Stromal cell of bone marrow (primary cell): ENCODE measurements around the gene PODXL2.

ENCODE experiments used
- DNase-seq: peaks from one replicate; pipeline ENCODE4 v3.0.0-alpha.2; 2012; ENCODE audit warnings: low read depth

PODXL2 gene

DNA sequence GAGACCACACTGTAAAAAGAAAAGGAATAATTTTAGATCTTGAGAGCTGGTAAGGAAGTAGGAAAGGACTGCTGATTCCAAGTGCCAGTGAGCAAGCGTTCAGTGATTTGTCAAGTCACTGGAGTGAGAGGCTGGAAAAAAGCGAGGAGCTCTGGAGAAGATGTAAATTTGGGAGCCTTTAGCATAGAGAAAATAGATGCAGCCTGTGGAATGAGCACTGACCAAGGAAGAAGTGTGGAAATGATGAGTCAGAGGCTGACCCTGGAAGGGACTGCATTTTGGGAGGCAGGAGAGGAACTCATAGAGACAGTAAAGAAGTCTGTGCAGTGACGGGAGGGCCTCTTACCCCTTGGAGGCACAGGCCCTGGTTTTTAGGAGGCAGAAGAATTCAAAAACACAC is 26.7 kb downstream of the PODXL2 start:
- peak; percentile 75 for DNase-seq

- DNase-seq: no peak
Measured at GRCh38 chr3:127656906-127657305, 27.9 kb downstream of the PODXL2 start.

- no peak for DNase-seq
Measured at GRCh38 chr3:127658234-127658633, 29.2 kb downstream of the PODXL2 start.

GRCh38 chr3:127660621-127661251 is 31.8 kb downstream of the PODXL2 start:
- DNase-seq: no peak

DNA sequence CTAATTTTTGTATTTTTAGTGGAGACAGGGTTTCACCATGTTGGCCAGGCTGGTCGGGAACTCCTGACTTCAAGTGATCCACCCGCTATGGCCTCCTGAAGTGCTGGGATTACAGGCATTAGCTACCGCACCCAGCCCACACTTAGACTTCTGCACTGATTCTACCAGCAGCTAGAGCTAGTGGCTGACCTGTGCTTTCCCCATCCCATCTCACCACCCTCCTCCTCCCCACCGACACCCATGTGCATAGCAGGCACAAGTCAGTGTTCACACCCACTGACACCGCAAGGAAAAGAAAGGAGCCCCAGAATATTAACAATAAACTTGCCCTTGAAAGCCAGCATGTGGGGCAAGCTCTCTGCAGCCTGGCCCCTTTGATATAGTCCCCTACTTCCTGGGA is 32.6 kb downstream of the PODXL2 start:
- DNase-seq: no peak

- DNase-seq: no peak
Measured at GRCh38 chr3:127662001-127662469, 33.0 kb downstream of the PODXL2 start.

DNA sequence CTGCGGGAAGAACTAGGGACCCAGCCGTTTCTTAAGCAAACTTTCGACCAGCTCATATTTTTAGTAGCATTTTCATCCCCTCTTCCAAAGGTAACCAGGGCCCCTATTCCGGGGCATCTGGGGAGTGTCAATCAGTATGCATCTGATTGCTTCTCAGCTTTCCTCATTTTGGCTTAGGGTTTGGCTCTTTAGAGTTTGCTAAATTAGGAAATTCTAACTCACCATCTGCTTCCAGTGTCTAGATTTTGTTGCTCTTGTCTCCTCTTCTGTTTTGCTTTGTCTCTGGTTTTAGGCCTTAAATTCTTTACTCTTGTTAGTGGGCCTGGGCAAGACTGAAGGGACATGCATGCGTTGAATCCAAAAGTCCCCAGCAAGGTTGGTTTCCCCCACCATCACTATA is 34.2 kb downstream of the PODXL2 start:
- no peak for DNase-seq

- no peak for DNase-seq
Measured at GRCh38 chr3:127665165-127665564, 36.2 kb downstream of the PODXL2 start.

DNA sequence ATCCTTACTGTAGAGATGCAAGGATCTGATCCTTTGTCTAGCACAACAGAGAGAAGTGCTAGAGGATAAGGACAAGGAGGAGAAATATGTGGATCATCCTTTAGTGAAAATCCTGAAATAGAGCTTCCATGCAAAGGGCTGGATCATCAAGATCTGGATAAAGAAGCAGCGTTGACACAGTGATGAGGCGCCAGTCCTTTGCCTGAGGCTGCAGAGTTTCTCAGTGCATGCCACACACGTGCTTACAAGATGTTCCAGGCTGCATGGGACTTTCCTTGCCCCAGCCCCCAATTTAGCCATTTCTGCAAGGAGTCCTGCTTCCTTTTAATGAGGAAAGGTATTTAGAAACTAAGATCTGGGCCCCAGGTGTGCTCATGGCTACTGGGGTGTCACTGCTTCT is 36.6 kb downstream of the PODXL2 start:
- DNase-seq: no peak

DNA sequence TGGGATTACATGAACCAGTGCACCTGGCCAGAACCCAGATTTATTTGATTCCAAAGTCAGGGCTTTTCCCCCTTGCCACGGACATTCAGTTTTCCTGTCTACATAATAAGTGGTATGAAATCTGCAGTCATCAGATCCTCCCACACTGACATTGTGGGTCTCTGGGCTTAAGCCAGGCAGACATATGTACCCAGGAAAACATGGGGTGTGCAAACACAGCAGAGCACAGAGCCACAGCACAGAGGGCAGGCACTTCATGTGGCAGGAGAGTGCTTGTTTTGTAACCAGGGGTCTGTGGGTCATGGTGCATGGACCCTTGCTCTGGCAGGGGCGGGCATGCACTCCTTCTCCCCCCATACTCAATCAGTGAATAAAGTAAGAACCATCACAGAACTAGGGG is 37.7 kb downstream of the PODXL2 start:
- no peak for DNase-seq

DNA sequence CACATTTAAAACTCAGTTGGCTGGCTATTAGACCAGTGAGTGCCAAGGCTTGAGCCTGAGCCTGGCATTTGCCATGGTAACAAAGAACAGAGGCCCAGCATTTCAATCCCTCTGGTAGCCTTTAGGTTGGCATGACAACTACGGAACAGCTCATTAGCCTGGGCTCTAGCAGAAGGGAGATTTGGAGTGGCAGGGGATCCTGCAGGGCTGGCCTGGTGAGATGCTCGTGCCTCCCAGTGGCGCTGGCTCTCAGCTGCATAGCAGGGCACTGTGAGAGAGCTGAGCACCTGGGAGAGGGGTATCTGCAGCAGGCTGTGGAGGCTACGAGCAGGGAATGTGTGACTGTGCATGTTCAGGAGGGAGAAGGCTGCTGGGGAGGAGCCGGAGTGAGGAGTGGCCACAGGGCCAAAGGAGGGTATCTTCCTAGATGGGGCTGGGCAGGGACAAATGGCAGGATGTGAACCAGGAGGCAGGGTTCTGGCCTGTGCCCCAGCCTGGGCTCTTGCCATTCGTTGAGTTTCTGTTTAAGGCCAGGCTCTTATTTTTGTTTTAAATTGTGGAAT is 38.2 kb downstream of the PODXL2 start:
- DNase-seq: no peak

DNA sequence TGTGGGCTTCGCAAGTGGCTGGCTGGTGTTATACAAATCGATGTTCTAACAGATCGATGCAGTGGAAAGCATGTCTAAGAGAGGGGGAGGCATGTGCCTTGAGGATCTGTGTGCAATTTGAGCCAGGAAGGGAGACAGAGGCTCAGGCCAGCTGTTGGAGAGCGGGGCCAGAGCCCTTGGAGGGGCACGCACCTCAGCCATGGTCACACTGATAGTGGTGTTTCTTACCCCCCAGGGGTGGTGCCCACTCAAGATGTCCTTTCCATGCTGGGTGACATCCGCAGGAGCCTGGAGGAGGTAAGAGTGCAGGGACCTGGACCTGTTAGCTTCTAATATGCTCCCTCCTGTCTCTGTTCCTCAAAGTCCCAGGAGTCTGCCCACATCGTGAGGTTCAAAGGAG is 39.9 kb downstream of the PODXL2 start:
- no peak for DNase-seq

DNA sequence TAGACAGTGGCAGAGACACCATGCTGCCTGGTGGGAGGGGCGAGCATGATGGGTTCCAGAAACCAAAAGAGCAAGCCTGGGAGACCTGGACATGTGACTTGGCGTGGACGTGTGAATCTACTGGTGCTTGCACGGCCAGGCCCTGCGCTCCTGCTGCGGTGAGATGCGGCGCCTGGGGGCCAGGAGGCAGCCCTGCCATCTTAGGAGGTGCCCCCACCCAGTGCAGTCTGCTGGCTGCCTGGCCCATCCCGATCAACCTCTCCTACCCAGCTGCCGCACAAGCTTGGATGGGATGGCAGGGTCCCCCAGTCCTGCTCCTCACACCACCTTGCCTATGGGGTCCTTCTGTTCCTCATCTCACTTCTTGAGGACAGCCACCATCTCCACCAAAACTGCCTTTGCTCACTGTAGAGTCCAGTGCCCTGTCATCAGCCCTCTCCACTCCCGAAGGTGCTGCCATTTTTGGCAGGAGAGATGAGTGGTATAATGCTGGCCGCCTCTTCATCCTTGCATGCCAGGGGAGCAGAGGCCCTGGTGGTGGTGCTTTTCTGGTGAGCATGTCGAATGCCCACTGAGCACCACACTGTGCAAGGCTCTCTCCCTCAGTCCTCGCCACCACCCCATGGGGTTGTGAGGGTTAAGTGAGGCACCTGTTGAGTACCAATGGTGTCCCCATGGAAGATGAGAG is 40.7 kb downstream of the PODXL2 start:
- no peak for DNase-seq

DNA sequence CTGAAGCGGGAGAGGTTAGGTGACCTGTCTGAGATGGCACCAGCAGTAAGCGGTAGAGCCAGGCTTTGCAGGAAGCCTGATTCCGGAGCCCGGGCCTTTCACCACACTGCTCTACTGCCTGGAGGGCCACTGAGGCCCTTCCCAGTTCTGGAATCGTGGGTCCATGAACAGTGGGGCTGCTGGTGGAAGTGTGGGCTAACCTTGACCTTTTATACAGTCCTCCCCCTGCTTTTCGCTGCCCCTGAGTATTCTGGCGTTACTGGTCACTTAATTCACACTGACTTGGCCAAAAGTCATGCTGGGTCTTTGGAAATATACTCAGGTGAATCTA is 41.2 kb downstream of the PODXL2 start:
- DNase-seq: no peak

DNA sequence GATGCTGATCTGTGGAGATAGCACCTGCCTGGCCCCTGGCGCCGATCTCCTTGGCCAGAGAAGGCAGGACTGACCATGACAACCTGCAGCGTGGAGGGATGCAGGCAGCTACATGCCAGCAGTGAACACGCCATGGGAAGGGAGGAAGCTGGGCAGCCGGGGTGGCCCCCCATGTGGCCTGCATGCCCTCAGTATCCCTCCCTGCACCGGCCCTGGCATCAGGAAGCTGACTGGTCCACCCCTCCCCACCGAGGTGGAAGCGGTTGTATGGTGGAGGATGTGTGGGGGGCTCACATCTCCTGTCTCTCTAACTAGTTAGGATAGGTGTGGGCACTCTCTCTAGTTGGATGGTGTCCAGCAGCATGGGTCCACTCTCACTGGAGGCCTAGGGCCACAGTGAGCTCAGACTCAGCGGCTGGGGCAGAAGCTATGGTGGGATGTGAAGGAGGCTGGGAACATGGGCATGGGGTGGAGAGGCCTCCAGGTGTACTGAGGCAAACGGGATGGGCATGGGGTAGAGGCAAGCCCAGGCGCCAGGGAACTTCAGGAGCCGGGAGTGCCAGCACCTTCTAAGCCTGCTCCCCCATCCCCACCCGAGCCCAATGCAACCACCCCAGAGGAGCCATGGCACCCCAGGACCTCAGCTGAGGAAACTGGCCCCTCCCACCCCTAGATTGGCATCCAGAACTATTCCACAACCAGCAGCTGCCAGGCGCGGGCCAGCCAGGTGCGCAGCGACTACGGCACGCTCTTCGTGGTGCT is 42.0 kb downstream of the PODXL2 start:
- DNase-seq: no peak

- no peak for DNase-seq
Measured at GRCh38 chr3:127671523-127672428, 42.8 kb downstream of the PODXL2 start.

DNA sequence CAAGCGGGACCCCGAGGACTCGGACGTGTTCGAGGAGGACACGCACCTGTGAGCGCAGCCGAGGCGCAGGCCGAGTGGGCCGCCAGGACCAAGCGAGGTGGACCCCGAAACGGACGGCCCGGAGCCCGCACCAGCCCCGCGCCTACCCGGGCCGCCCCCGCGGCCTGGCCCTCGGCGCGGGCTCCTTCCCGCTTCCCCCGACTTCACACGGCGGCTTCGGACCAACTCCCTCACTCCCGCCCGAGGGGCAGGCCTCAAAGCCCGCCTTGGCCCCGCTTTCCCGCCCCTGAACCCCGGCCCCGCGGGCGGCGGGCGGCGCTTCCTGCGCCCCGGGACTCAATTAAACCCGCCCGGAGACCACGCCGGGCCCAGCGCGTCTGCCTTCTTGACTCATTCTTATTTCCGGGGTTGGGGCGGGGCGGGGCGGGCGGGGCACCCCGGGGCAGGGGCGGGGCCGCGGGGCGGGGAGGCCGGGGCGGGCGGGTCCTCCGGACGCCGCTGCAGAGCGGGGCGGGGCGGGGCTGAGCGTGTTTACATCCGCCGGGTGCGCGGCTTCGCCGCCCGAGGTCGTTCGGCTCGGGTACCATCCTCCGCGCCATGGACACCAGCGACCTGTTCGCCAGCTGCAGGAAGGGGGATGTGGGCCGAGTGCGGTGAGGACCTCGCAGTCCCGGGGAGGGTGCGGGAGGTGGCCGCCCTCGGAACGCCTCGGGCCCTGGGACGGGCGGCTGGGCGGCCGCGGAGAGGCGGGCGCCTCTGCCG is 43.6 kb downstream of the PODXL2 start, which contains the start of gene ABTB1:
Gene ABTB1 (plus strand): TSS at position 524 of the 762 bp plus-strand sequence. CDS start 74 bp downstream, at position 598.
- DNase-seq: peak; percentile 47

DNA sequence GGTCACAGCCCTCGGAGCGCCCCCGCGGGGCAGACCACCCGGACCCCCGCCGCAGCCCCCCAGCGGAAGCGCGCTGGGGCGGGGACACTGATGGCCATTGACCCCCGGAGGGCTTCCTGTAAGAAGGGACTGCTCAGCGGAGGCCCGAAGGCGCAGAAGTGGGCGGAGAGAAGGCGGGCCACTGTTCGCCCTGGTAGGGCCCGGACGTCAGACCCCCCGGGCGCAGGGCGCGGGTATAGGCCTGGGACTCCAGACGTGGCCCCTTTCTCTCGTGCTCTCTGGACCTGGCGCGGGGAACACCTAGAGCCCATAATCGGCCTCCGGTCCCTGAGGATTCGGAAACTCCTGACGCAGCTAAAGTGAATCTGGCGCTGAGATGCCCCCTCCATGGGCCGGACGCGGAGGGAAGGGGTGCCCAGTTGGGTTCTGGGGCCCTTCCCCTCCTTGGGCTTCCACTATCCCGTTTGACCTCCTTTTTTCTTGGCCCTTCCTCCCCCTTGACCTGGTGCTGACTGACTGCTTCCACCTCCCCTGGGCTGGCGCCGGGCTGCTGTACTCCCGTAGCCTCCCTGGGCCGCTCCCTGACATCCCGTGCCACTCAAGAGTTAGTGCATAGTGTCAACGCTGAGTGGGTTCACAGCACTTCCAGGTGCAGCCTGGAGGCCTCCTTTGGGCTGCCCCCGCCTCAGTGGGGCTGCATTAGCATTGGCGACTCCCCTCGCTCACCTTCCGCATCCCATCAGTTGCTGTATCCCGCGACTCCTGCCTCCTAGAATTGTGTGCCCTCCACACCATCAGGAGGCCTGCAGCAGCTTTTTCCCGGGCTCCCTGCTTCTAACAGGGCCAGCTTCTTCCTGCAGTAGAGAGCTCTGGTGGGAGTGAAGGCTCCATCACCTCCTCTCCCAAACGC is 44.5 kb downstream of the PODXL2 start:
- DNase-seq: no peak

- no peak for DNase-seq
Measured at GRCh38 chr3:127674101-127674721, 45.2 kb downstream of the PODXL2 start.
